Hematopoietic multipotent progenitor cell (in vitro differentiated cells): ENCODE measurements around the gene TENM4. TPM values are rescaled to one million over a fixed set of nuclear protein-coding genes. Genes with fewer than 3 reads are reported as not detected.

Experiments
- DNase-seq, 3 donors: peaks; one replicate each; pipeline ENCODE4 v3.0.0-alpha.2; 2011 to 2015; ENCODE audit warnings: low read depth in 2 of 3, low spot score in 2 of 3
- total RNA-seq: library from RNA; depleted of rRNA; stranded (reverse); fragments of >200 nt; gene quantifications from one replicate; pipeline ENCODE4 v1.2.3, GENCODE V29; 2012

TENM4 gene
- total RNA-seq, 1 donor = under 0.01 TPM

- DNase-seq = no peak
Measured at GRCh38 chr11:78807351-78807750, 633.5 kb downstream of the TENM4 start.

GRCh38 chr11:78806214-78807004 is 634.4 kb downstream of the TENM4 start:
- DNase-seq = no peak

- DNase-seq = no peak
Measured at GRCh38 chr11:78804991-78805390, 635.8 kb downstream of the TENM4 start.

- DNase-seq = no peak
Measured at GRCh38 chr11:78803995-78804394, 636.8 kb downstream of the TENM4 start.

- DNase-seq = no peak
Measured at GRCh38 chr11:78802058-78802761, 638.6 kb downstream of the TENM4 start.

GRCh38 chr11:78801161-78801884 is 639.5 kb downstream of the TENM4 start:
- no peak for DNase-seq

GRCh38 chr11:78800756-78801155 is 640.1 kb downstream of the TENM4 start:
- DNase-seq = no peak

GRCh38 chr11:78800096-78800690 is 640.6 kb downstream of the TENM4 start:
- no peak for DNase-seq

GRCh38 chr11:78798663-78799062 is 642.2 kb downstream of the TENM4 start:
- DNase-seq = peak in 2 of 3 donors; percentile 47 to 69

- no peak for DNase-seq
Measured at GRCh38 chr11:78797559-78797958, 643.3 kb downstream of the TENM4 start.

GRCh38 chr11:78796956-78797355 is 643.9 kb downstream of the TENM4 start:
- DNase-seq = no peak

GRCh38 chr11:78795621-78796261 is 645.1 kb downstream of the TENM4 start:
- DNase-seq = no peak

GRCh38 chr11:78791964-78792363 is 648.9 kb downstream of the TENM4 start:
- no peak for DNase-seq

- DNase-seq = no peak
Measured at GRCh38 chr11:78791254-78791653, 649.6 kb downstream of the TENM4 start.

- no peak for DNase-seq
Measured at GRCh38 chr11:78790784-78791183, 650.0 kb downstream of the TENM4 start.

- DNase-seq = no peak
Measured at GRCh38 chr11:78789375-78789774, 651.5 kb downstream of the TENM4 start.

GRCh38 chr11:78788533-78788932 is 652.3 kb downstream of the TENM4 start:
- DNase-seq = no peak

- DNase-seq = no peak
Measured at GRCh38 chr11:78787696-78788095, 653.1 kb downstream of the TENM4 start.

GRCh38 chr11:78786746-78787145 is 654.1 kb downstream of the TENM4 start:
- no peak for DNase-seq

GRCh38 chr11:78786086-78786485 is 654.7 kb downstream of the TENM4 start:
- DNase-seq = no peak
